ENCODE data around the gene ZFP1.
A peak's percentile ranks its signal among the peaks of the same experiment; 100 is the strongest.
"Not testable (repeated sequence)": the region's sequence is repeated elsewhere in the genome, so short reads cannot be mapped to it uniquely, and the experiment has no call there.

ZFP1 gene

DNA sequence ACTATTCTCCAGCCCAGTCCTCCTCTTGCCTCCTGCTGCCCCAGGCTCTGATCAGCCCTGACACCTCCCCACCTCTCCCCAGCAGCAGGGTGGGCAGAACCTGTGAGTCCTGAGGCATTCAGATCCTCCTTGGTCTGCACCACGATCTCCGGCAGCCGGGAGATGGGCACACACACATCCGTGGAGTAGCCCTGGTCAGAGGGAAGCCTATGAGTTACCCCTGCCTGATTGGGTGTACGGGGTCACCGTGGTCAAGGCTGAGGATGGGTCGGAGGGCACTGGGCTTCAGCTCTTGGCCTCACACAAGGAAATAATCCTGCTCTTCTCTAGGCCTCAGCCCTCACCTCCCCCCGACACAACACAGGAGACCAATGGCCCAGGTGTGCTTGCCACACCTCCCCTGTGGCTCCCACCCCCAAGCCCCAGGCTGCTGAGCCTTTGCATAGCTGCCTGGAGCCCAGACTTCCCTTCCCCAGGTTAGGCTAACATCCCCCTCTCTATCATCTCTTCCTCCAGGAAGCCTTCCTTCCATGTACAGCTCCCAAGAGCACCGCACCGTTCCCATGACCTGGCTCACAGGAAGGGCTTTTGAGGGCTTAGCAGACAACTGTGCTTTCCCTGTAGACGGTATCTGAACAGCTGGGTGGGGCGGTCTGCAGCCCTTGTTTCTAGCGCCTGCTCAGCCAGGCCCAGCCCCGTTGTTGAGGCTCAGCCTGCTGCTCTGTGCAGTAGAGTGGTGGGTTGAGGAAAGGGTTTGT is 35.4 kb upstream of the ZFP1 start:
- DNase-seq: no peak

DNA sequence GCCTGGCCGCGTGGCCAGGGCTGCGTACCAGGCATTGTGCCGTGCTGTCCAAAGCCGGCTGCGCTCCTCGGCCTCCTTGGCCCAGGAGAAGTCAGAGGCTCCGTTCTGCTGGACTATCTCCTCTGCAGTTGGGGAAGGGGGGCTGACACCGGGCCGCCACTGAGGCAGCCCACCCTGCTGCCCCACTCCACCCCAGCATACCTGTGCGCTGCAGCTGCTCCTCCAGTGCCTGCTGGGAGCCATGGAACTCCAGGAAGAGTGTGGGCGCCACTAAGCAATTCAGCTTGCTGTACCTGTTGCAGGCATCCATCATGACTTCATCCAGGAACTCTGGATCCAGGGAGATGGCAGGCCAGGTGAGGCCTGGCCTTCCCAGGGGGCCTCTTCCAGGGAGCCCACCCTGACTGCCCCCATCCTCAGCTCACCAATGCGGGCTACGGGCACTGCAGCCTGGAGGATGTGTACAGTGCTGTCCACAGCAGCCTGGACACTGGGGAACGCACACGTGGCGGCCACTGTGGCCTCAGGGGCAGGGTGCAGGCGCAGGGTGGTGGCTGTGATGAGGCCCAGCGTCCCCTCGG is 34.7 kb upstream of the ZFP1 start:
- DNase-seq: no peak

DNA sequence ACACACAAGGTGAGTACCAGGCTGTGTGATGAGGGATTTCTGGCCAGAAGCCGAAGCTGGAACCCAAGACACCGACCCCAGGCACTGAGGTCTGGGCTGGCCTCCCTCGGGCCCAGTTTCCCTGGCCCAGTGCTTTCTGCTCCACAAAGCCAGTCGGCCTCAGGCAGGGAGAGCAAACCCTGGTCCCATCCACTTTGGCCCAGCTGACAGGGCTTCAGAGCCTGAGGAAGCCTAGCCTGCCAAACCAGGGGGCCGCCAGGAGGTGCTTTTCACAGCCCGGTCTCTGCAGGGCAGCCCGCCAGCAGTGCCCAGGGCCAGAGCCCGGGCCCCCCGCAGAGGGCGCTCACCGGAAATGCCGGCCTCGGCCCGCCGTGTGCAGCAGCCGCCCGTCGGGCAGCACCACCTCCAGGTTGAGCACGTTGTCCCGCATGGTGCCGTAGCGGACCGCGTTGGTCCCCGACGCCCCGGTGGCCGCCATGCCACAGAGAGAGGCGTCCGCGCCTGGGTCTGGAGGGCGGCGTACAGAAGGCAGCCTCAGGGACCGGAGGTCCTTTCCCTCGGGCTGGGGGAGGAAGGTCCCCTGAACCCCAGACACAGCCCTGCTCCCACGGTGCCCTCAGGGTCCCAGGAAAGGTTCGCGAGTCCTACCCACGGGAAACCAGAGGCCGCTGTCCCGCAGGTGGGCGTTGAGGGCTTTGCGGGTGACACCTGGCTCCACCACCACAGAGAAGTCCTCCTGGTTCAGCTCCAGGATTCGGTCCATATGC is 34.0 kb upstream of the ZFP1 start:
- peak in 4 of 51 donors; percentile 23 to 40 (median 26) for DNase-seq

DNA sequence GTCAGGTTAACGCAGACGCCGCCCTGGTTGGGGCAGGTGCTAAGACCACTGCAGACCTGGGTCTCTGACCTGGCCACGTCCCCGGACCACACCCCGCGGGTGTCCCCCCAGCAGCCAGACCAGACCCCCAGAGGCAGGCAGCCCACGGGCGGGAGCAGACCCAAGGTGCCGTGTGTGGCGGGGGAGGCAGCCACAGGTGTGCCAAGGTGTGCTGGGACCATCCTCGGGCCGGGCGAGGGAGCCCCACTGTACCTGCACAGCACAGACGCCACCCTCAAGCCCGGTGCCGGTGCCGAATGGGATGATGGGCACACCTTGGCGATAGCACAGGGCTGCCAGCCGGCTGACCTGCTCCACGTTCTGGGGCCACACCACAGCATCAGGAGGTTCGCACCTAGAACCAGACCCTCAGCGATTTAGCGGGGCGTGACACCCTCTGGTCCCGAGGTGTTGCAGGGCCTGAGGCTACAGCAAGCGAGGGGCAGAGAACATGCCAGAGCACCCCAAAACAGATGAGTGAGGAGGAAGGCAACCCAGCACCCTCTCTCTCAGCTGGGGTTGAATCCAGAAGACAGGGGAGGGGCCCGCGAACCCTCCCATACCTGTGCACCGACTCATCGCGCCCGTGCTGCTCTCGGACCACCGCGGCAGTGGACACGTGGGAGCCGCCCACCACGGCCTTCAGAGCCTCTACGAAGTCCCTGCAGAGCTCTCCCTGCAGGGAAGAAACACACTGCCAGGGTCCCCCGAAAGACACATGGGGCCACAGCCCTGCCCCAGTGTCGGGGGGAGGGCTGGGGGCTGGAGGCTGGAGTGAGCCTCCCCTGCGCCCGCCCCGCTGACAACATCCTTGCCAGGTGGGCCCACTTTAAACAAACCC is 33.1 kb upstream of the ZFP1 start:
- no peak for DNase-seq

DNA sequence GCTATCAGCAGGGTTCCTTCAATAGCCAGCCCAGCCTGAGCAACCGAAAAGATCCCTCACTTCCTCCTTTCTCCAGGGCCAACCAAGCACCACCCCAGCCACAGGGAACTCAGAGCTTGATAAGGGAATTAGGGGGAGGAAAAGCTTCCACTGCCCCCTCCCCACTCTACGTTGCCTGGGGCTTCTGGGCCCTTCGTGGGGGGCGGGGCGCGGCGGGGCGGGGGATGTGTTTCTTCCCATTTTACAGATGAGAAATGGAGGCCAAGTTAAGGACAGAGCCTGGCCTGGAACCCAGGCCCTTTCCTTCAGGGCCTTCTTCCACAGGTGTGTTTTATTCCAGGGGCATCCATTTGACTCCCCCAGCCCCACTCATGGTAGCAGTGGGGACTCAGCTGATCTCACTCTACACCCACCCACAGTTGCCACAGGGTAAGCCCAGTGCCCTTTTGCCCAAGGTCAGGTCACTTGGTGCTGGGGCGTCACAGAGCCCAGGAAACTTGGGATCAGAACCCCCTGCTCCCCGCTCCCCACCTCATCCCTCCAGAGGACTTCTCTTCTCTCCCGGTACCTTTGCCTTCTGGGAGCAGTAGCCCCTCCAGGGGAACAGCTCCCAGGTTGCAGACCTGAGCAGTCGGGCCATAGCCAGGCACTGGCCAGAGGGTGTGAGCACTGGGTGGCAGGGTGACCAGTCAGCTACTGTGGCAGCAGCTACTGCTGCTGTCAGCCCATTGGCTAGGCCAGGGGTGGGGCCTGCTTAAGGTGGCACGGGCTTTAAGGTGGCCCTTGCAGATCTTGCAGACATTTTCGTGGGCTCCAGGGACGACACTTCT is 32.0 kb upstream of the ZFP1 start, which contains the start of gene LDHD:
TSS of gene LDHD (minus strand) at position 700 of the 830 bp plus-strand sequence. CDS start at position 640, 60 bp downstream.
- peak in 49 of 51 donors; percentile 21 to 96 (median 84) for DNase-seq

DNA sequence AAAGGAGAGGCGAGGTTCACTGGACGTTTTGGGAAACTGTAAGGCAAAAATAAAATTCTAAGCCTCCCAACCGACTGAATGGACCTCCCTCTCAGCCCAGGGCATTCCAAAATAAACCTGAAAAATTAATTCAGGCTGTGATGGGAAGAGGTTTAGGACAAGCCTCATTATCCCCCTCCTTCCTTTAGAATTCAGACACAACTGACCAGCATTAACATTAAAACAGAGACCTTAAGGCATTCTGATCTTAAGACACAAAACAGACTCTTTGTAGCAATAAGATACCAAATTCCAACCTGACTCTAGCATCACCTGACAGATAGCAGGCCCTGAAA is 31.4 kb upstream of the ZFP1 start:
- DNase-seq: no peak

DNA sequence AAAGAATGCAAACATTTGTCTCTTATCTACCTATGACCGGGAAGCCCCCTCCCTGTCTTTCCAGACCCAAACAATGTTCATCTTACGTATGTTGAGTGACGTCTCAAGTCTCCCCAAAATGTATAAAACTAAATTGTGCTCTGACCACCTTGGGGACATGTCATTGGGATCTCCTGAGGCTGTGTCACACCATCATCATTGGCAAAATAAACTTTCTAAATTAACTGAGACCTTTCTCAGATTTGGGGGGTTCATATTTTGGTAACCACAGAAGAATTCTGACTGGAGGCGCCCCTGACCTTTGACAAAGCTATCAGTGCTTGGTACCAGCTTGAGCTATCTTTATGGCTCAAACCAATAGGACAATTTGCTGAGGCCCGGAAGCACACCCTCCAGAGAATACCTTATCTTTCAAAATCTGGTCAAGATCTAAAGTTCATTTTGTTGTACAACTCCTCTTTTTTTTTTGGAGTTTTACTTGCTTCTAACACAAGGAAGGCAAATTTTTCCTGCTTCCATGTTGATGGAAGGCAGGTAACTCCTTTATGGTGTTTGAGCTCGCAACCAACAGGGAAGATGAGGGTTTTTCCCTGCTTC is 29.3 kb upstream of the ZFP1 start:
- DNase-seq: no peak

DNA sequence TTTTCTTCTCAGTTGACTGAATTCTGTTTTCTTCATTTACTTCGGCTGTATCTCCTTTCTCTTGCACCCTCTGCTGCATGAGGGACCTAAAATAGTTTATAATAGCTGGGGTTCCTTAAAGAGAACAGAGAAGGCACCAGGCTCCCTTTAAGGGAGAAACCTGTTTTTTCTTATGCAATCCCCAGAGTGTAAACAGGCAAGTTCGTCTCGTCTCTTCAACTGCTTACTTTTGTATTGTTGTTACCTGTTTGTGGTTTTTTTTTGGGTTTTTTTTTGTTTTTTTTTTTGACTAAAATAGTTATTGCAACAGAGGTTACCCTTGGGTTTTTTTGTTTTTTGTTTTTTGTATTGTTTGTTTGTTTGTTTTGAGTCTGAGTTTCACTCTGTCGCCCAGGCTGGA is 28.1 kb upstream of the ZFP1 start:
- no peak for DNase-seq

DNA sequence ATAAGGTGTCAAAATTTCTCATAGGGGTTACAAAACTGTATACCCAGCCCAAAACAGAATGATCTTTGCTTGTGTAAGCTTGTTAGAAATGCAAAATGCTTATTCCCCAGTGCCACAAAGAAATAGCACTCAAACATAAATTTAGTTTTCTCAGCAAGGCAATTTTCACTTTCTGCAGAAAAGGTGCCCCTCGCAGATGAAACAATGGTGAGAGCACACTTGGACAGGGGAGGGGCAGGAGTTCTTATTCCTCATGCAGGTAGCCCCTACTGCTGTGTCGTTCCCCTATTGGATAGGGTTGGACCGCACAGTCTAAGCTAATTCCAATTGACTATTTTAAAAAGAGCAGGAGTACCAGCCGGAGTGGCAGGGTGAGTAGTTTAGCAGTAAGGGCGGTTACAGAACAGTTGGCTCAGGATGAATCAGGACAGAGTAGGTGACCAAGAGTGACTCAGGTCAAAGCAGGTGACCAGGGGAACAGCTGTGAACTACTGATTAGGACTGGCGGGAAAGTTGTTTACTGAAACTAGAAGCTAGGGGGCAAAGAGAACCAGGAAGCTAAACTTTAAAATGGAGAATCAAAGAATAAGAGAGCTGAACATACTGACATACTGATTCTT is 26.3 kb upstream of the ZFP1 start:
- DNase-seq: no peak

DNA sequence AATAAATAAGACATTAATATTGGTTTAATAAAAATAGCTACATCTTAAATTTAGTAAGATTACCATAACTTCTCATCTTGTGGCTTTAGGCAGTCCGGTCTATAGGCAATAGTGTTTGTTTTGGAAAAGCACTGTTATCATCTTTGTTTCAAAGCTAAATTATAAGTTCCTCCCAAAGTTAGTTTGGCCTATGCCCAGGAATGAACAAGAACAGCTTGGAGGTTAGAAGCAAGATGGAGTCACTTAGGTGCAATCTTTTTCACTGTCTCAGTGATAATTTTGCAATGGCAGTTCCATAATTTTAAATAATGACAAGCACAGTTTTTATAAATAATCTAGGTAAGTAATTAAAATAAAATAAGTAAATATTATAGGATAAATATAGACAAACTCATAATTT is 25.7 kb upstream of the ZFP1 start:
- DNase-seq: no peak

DNA sequence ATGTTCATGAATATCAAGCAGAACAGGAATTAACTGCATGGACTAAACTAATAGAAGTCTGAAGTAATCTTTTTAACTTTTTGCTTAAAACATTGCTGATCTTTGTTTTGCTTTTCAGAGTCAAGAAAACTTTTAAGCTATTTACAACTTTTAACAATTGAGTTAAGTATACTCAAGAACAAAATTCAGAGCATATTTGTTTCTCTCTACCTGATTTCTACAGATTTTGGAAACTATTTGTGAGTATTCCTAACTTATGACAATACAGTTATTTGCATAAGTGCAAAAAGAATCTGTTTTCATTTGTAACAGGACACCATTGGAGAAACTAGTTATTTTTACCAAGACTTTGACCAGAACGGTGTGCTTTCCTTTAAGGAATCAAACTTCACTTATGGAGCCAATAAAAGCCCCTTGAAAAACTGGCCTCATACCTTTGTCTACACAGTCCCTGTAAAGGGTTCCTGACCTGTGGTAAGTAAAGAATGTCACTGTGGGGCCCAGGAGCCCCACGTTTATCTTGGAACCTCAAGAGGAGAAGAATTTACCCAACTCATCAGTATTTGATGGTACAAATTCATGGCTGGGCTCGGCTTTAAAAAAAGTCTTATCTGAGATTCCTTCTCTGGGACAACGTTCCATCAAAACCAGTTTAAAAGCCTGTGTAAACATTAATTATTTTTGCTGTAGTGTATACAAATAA is 20.5 kb upstream of the ZFP1 start:
- no peak for DNase-seq

DNA sequence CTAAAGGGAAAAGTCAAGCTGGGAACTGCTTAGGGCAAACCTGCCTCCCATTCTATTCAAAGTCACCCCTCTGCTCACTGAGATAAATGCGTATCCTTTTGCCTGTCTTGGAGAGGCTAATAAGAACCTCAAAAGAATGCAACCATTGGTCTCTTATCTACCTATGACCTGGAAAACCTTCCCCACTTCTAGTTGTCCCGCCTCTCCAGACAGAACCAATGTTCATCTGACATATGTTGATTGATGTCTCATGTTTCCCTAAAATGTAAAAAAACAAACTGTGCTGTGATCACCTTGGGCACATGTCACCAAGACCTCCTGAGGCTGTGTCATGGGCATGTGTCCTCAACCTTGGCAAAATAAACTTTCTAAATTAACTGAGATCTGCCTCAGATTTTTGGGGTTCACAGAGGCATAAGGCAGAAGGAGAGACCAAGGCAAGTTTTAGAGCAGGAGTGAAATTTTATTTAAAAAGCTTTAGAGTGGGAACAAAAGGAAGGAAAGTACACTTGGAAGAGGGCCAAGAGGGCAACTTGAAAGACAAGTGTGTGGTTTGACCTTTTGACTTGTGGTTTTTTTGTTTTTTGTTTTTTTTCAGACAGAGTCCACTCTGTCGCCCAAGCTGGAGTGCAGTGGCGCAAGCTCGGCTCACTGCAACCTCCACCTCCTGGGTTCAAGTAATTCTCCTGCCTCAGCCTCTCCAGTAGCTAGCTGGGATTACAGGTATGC is 18.7 kb upstream of the ZFP1 start:
- DNase-seq: not testable (repeated sequence)

DNA sequence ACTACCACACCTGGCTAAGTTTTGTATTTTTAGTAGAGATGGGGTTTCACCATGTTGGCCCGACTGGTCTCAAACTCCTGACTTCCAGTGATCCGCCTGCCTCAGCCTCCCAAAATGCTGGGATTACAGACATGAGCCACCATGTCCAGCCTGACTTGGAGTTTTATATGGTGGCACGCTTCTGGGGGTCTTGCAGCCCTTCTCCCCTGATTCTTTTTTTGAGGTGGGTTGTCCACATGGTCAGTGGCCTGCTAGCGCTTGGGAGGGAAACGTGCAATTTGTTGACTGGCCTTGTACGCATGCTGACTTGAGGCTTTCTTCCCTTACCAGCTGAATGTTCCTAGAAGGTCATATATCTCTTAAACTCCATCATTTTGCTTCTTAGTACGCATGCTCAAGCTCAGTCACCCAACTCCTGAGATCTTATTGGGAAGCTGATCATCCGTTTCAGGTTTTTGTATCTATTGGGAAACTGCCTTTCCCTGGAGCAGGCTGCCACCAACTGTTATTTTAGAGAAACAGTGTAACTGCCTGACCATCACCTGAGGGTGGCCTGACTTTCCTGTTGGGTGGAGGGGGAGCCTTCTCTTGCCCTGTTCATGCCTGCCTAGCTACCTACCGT is 18.1 kb upstream of the ZFP1 start:
- no peak for DNase-seq

DNA sequence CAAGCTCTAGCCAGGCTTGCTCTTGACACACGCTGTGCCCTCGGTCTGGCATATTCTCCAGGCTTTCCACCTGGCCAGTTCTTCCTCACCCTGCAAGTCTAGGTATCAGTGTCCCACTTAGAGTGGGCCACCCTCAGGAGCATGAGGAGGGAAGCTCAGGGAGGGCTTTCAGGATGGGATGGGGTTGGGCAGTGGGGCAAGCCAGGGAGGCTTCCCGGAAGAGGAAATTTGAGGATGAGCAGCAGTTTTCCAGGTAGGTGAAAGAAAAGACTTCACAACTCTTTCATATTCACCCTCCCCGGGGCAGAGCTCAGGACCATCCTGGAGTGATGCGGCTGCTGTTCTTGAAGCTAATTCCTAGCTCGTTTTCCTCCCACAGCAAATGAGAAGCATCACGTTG is 17.2 kb upstream of the ZFP1 start:
- no peak for DNase-seq

DNA sequence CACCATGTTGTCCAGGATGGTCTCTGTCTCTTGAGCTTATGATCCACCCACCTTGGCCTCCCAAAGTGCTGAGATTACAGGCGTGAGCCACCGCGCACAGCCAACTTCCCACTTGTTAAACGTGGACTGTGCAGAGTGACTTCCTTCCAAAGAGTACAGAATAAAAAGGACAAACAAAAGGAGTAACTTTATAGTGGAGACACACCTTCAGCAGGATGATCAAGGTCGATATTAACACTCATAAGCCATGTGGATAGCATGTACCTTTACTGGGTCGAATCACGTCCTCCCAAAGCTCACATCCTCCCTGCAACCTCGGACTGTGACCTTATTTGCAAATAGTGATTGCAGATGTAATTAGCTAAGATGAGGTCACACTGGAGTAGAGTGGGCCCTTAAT is 10.1 kb upstream of the ZFP1 start:
- DNase-seq: no peak

DNA sequence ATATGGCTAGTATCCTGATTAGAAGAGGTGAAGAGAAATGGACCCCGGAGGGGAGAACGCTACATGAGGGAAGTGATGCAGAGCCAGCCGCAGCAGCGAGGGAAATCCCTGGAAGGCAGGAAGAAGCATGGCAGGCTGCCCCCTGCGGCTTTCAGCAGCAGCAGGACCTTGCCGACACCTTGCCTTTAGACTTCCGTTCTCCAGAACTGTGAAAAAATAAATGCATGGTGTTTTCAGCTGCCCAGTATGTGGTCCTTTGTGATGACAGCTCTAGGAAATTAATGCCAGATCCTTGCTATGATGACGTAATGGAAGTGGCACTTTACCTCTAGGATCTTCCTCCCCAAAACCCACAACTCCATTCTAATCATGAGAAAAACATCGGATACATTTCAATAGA is 9.7 kb upstream of the ZFP1 start:
- no peak for DNase-seq

DNA sequence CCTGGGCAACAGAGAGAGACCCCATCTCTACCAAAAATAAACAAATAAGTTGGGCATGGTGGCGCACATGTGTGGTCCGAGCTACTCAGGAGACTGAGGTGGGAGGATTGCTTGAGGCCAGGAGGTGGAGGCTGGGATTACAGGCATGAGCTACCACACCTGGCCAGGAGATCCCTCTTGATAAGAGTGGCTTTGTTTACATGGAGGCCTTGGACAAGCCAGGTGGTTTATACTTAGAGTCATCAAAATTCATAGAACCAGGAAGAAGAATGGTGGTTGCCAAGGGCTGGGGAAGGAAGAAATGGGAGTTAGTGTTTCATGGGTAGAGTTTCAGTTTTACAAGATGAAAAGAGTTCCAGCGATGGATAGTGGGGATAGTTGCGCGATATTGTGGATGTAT is 8.8 kb upstream of the ZFP1 start:
- DNase-seq: no peak

DNA sequence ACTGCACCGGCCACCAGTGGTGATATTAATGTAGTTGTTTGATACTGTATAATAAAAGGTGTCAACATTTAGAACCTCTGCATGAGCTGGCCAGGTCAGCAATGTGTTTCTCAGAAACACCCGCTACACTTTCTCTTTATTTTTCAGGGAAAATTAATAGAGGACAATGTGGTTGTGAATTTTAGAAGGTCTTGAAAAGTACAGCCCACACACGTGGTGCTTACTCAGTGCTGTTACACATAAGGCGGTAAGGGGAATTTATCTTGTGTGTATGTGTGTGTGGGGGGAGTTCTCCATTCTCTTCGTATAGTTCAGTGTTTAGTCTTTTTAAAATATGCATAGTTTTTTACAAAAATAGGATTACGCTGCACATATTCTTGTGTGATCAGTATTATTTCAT is 4.4 kb upstream of the ZFP1 start:
- DNase-seq: no peak
